CD4-positive, alpha-beta T cell (primary cell): Measurements from ENCODE around the gene PEF1. TPM values are rescaled to one million over a fixed set of nuclear protein-coding genes. Genes with fewer than 3 reads are reported as not detected.

ENCODE experiments used
- ATAC-seq: fragments of 200-7000 bp; cut with Tn5 transposase; one replicate; pipeline ENCODE4 v1.10.0; 2022; ENCODE audit warnings: mild to moderate bottlenecking; ENCODE audit not compliant: poor library complexity
- CTCF ChIA-PET: fragments of 350-600 bp; sonication (Branson Sonifier 250); formaldehyde crosslinking; loops from one replicate; lab custom pipeline; 2021; ENCODE audit warnings: antibody characterized with exemption, inconsistent platforms; lab: Charles Lee
- POLR2A ChIA-PET: fragments of 350-600 bp; sonication (Branson Sonifier 250); formaldehyde crosslinking; loops from one replicate; lab custom pipeline; 2021; ENCODE audit warnings: antibody characterized with exemption, inconsistent platforms; lab: Charles Lee
- DNase-seq, 14 experiments: peaks; one replicate each; pipeline ENCODE4 v3.0.0-alpha.2; 2013 to 2020; ENCODE audit warnings: mixed read lengths in 2 of 14
- H3K27ac ChIP-seq, 2 donors: one replicate each; pipeline versions ENCODE4 v1.5.1 to v1.7.0; 2013; ENCODE audit warnings: low read length in 2 of 2, low read depth in 1 of 2, mild to moderate bottlenecking in 1 of 2
- H3K27me3 ChIP-seq, 2 experiments: 1 replicate in 1 of 2; 2 replicates in 1 of 2; pipeline versions ENCODE4 v1.6.1 to v1.7.0; 2013; ENCODE audit warnings: low read length in 2 of 2, control low read depth in 1 of 2, mild to moderate bottlenecking in 1 of 2, moderate library complexity in 1 of 2; ENCODE audit not compliant: insufficient read depth in 2 of 2, control insufficient read depth in 1 of 2
- H3K36me3 ChIP-seq: one replicate; pipeline ENCODE4 v1.6.1; 2013; ENCODE audit warnings: low read length, control low read depth; ENCODE audit not compliant: insufficient read depth
- H3K4me1 ChIP-seq: one replicate; pipeline ENCODE4 v1.6.1; 2013; ENCODE audit warnings: low read length, control low read depth; ENCODE audit not compliant: insufficient read depth
- H3K4me3 ChIP-seq: one replicate; pipeline ENCODE4 v1.5.1; 2013; ENCODE audit warnings: mild to moderate bottlenecking, low read length, moderate library complexity
- H3K9me3 ChIP-seq, 2 experiments: 1 replicate in 1 of 2; 2 replicates in 1 of 2; pipeline versions ENCODE4 v1.6.1 to v1.7.0; 2013; ENCODE audit warnings: low read length in 2 of 2, mild to moderate bottlenecking in 2 of 2, control low read depth in 1 of 2, moderate library complexity in 1 of 2; ENCODE audit not compliant: control insufficient read depth in 1 of 2, insufficient read depth in 1 of 2
- H3K27ac Mint-ChIP-seq: one replicate; pipeline ENCODE4 v1.8.0; 2020; ENCODE audit warnings: mixed read lengths
- H3K27me3 Mint-ChIP-seq: one replicate; pipeline ENCODE4 v1.8.0; 2021; ENCODE audit warnings: mixed read lengths
- H3K36me3 Mint-ChIP-seq: one replicate; pipeline ENCODE4 v1.8.0; 2021; ENCODE audit warnings: low read depth, mixed read lengths
- H3K4me1 Mint-ChIP-seq: one replicate; pipeline ENCODE4 v1.8.0; 2021; ENCODE audit warnings: low read depth, mixed read lengths
- H3K4me3 Mint-ChIP-seq: one replicate; pipeline ENCODE4 v1.8.0; 2020; ENCODE audit warnings: mild to moderate bottlenecking, mixed read lengths
- H3K9me3 Mint-ChIP-seq: one replicate; pipeline ENCODE4 v1.8.0; 2020; ENCODE audit warnings: mixed read lengths
- intact Hi-C, 2 experiments: fragments of 100-400 bp; cut with DNase I in 1 of 2; cut with micrococcal nuclease in 1 of 2; formaldehyde crosslinking; loops; one replicate each; pipeline versions ENCODE4 v1.15.1 to v1.9.0; 2023 to 2025; cut with DNase I, micrococcal nuclease
- total RNA-seq, 174 experiments: library from RNA in 2 of 174; stranded (reverse) in 2 of 174; gene quantifications; one replicate each; pipeline ENCODE4 v1.2.3 and lab custom pipeline; 2021 to 2026
- TF ChIP-seq, protein P1 (sequence below): fragments of 200-600 bp; IDR thresholded peaks from one replicate; pipeline ENCODE4 v1.8.0; 2022; ENCODE audit warnings: antibody characterized with exemption, mild to moderate bottlenecking

Gene PEF1
- total RNA-seq, 2 experiments from 2014 or later: 42.3 to 45.9 TPM

DNA sequence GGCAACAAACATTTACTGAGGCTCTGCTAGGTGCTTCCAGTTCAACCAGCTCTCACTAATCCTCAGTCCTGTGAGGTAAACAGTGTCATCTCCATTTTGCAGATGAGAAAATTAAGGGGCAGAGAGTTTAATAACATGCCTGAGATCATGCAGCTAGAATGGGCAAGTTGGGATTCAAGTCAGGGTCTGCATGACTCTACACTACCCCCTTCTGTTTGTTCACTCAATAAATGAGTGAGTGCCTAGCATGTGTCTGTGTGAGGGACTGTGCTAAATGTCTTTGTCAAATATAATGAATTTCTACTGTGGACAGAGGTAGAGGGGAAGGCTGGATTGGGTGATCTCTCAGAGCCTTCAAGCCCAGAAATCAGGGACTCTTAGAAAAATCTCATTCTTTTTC, 4.5 kb downstream of the PEF1 start:
- no peaks in the 10 kb centered on the region for H3K9me3 ChIP-seq
- H3K4me3 ChIP-seq: no peak overlapping the region
- peaks cover 20% of the 10 kb centered on the region for H3K4me1 Mint-ChIP-seq
- no peak overlapping the region for H3K27ac ChIP-seq
- H3K27me3 ChIP-seq: no peaks in the 10 kb centered on the region
- intact Hi-C loops: loop anchor here in 1 of 2 experiments (10.0 kb wide), 6 partner anchors 345 to 1545 kb away; partner anchors contain the start of genes BSDC1, CCDC28B, DCDC2B and IQCC
- POLR2A ChIA-PET: interaction anchor here (0.9 kb wide), 1 partner anchor 11 kb away, joined by 3 read pairs; no protein-coding TSS in a partner anchor
- CTCF ChIA-PET: interaction anchor here (1.4 kb wide), 1 partner anchor 149 kb away, joined by 6 read pairs; no protein-coding TSS in a partner anchor
- peaks cover 21% of the 10 kb centered on the region for H3K36me3 ChIP-seq
- TF ChIP-seq, protein P1, sequence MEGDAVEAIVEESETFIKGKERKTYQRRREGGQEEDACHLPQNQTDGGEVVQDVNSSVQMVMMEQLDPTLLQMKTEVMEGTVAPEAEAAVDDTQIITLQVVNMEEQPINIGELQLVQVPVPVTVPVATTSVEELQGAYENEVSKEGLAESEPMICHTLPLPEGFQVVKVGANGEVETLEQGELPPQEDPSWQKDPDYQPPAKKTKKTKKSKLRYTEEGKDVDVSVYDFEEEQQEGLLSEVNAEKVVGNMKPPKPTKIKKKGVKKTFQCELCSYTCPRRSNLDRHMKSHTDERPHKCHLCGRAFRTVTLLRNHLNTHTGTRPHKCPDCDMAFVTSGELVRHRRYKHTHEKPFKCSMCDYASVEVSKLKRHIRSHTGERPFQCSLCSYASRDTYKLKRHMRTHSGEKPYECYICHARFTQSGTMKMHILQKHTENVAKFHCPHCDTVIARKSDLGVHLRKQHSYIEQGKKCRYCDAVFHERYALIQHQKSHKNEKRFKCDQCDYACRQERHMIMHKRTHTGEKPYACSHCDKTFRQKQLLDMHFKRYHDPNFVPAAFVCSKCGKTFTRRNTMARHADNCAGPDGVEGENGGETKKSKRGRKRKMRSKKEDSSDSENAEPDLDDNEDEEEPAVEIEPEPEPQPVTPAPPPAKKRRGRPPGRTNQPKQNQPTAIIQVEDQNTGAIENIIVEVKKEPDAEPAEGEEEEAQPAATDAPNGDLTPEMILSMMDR: no peak
- no peaks in the 10 kb centered on the region for H3K9me3 Mint-ChIP-seq
- H3K27ac Mint-ChIP-seq: no peak overlapping the region
- DNase-seq (no peak), ATAC-seq (no peak)
- no peaks in the 10 kb centered on the region for H3K27me3 Mint-ChIP-seq
- H3K36me3 Mint-ChIP-seq: peaks cover 38% of the 10 kb centered on the region
- no peak overlapping the region for H3K4me3 Mint-ChIP-seq
- peaks cover 59% of the 10 kb centered on the region for H3K4me1 ChIP-seq

DNA sequence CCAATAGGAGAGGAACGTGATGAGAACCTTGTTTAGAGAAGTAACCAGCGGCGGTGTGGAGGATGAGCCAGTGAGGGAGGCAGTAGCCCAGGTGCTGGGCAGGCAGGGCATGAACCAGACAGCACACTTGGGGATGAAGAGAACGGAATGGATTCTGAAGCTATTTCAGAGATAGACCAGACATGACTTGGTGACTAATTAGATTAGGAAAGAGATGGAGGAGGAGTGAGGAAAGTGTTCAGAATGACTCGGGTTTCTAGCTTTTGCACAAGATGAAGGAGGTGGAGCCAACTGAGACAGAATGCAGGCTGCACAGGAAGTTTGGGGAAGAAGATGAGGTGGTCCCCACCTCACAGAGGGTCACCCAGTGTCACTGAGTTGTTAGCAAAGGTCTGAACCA, 5.1 kb downstream of the PEF1 start:
- Histone ChIP-seq H3K27me3 (no peaks in the 10 kb centered on the region), H3K4me3 (no peak overlapping the region), H3K27ac (no peak overlapping the region), H3K36me3 (peaks cover 28% of the 10 kb centered on the region), H3K9me3 (no peaks in the 10 kb centered on the region), H3K4me1 (peaks cover 57% of the 10 kb centered on the region)
- Mint-ChIP-seq H3K27ac (no peak overlapping the region), H3K9me3 (no peaks in the 10 kb centered on the region), H3K4me3 (no peak overlapping the region), H3K4me1 (peaks cover 13% of the 10 kb centered on the region), H3K36me3 (peaks cover 36% of the 10 kb centered on the region), H3K27me3 (no peaks in the 10 kb centered on the region)
- intact Hi-C loops: no loop called here
- ChIA-PET POLR2A (no interaction called here), CTCF (interaction anchor here (1.4 kb wide), 1 partner anchor 149 kb away, joined by 6 read pairs; no protein-coding TSS in a partner anchor)
- ATAC-seq: no peak
- DNase-seq: no peak
- TF ChIP-seq, protein P1: no peak

DNA sequence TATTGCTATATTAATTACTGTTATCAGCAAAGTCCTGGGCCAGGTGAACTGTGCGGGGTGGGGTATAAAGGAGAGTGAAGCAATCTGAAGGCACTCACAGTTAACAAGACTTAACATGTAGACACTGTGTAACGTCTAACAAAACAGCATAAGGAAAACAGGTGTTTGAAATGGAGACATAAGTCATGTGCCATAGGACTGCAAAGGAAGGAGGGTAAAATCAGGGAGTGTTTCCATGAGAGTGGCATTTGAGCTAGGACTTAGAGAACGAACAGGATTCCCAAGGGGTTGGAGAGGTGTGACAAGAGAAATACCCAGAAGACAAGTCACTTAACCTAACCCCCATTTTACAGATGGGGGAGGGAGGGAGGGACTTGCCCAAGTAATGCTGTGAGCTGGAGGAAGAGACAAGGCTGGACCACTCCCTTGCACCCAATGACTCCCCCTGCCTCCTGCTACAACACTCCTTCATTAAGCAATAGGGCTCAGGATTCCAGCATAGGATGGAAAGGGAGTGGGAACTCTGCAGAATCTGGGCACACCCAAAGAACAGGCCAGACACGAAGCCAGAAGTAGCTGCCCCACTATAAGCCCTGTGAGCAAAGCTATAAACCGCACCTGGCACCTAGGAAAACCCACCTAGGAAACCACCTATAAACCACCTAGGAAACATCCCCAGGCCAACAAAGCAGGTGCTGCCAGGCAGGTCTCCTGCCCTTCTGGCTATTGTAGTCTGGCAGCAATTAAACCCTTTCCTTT, 6.6 kb downstream of the PEF1 start:
- DNase-seq: no peak
- intact Hi-C loops: no loop called here
- H3K9me3 Mint-ChIP-seq: no peaks in the 10 kb centered on the region
- Histone ChIP-seq H3K9me3 (no peaks in the 10 kb centered on the region), H3K4me3 (no peak overlapping the region), H3K4me1 (peaks cover 42% of the 10 kb centered on the region), H3K27ac (no peak overlapping the region), H3K36me3 (peaks cover 39% of the 10 kb centered on the region), H3K27me3 (no peaks in the 10 kb centered on the region)
- TF ChIP-seq, protein P1: no peak
- peak overlapping the region; percentile 5 for H3K27ac Mint-ChIP-seq
- no peak for ATAC-seq
- POLR2A ChIA-PET: interaction anchor here (0.6 kb wide), 1 partner anchor 136 kb away, joined by 3 read pairs; no protein-coding TSS in a partner anchor
- peaks cover 44% of the 10 kb centered on the region for H3K36me3 Mint-ChIP-seq
- H3K4me1 Mint-ChIP-seq: no peaks in the 10 kb centered on the region
- H3K27me3 Mint-ChIP-seq: no peaks in the 10 kb centered on the region
- CTCF ChIA-PET: interaction anchor here (0.5 to 0.7 kb wide), 2 partner anchors 78 to 948 kb away, joined by 3 to 4 read pairs; no protein-coding TSS in a partner anchor
- no peak overlapping the region for H3K4me3 Mint-ChIP-seq
